Coronary artery (tissue), 2 donors: ENCODE measurements around the gene SLC4A2.

Experiments used
- DNase-seq: peaks from one replicate; pipeline ENCODE4 v3.0.0-alpha.2; 2017; ENCODE audit warnings: low spot score
- H3K27ac ChIP-seq, 2 donors: fragments of 200-600 bp; sonication (generic); one replicate each; pipeline ENCODE4 v1.5.1; 2016 to 2019
- H3K4me3 ChIP-seq: fragments of 200-600 bp; sonication (generic); 2 replicates; pipeline ENCODE4 v1.5.1; 2016; ENCODE audit warnings: mild to moderate bottlenecking, moderate library complexity
- TF ChIP-seq, protein P1 (sequence below): fragments of 200-600 bp; sonication (generic); IDR thresholded peaks from one replicate; pipeline ENCODE4 v1.5.1; 2019; ENCODE audit warnings: antibody characterized with exemption

SLC4A2 gene

DNA sequence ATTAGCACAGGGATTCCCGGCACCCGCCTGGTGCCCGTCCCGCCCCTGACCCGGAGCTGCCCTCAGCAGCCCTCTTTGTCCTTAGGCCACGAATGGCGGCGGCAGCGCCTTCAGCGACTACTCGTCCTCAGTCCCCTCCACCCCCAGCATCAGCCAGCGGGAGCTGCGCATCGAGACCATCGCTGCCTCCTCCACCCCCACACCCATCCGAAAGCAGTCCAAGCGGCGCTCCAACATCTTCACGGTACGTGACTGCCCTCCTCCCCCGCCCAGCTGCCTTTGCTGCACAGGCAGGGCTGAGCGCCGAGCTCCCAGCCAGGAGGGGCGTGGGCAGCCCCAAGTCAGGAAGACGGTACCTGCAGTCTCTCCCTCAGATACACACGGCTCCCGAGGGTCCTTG, 60.5 kb downstream of the SLC4A2 start:
- H3K4me3 ChIP-seq, result no peak overlapping the region
- H3K27ac ChIP-seq, result no peak overlapping the region
- TF ChIP-seq, protein P1, sequence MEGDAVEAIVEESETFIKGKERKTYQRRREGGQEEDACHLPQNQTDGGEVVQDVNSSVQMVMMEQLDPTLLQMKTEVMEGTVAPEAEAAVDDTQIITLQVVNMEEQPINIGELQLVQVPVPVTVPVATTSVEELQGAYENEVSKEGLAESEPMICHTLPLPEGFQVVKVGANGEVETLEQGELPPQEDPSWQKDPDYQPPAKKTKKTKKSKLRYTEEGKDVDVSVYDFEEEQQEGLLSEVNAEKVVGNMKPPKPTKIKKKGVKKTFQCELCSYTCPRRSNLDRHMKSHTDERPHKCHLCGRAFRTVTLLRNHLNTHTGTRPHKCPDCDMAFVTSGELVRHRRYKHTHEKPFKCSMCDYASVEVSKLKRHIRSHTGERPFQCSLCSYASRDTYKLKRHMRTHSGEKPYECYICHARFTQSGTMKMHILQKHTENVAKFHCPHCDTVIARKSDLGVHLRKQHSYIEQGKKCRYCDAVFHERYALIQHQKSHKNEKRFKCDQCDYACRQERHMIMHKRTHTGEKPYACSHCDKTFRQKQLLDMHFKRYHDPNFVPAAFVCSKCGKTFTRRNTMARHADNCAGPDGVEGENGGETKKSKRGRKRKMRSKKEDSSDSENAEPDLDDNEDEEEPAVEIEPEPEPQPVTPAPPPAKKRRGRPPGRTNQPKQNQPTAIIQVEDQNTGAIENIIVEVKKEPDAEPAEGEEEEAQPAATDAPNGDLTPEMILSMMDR, result no peak
- DNase-seq, result no peak

DNA sequence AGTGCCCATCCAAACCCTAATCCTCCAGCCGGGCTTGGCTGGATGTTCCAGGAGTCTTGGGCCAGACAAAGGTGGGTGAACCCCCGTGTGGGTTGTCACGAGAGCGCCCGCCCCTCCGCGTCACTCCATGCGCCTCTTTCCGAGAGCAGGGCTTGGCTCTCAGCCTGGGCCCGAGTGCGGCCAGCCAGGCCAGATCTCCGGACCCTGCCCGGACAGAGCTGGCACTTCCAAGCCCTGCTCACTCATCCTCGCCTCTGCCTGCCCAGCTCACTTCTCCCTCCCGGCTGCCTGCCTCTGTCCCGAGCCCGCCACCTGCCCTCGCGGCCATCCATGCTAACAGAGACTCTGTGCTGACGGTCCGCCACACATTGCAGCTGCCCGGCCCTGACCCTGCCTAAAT, 61.5 kb downstream of the SLC4A2 start:
- TF ChIP-seq, protein P1, result no peak
- DNase-seq, result no peak
- Histone ChIP-seq H3K4me3 (no peak overlapping the region), H3K27ac (no peak overlapping the region)

DNA sequence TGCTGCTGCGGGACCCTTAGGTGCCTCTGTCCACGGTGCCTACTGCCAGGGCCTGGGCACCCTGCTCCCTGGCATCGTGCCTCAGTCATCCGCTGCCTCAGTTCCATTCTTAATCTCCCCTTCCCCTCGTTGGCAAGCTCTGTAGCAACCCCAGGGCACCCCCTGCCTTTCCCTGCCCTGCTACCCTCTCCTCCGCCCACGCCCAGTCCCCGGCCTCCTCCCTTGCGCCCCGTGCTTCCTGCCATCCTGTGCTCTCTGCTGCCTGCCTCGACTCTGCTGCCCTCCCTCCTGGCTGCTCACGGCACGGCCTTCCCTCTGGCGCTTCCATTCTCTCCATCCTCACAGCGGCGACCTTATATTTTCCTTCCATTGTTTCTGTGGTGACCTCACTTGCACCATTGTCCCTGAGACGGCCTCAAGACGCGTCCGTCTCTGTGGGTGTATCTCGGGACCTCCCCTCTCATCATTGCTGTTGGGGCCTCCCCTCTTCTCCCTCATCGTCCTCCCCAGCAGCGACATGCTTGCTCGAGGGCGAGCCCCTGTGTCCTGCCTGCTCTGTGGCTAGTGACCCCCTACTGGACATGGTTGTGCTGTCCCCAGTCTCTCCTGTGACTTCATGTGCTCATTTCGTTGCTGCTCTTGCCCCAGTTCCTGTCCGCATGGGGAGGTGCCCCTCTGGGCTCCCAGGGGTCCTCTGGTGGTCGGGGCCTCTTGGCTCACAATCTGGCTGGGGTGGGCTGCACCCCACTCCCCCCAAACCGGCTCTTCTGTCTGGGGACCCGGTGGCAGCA, 62.2 kb downstream of the SLC4A2 start:
- Histone ChIP-seq H3K4me3 (no peak overlapping the region), H3K27ac (no peak overlapping the region)
- TF ChIP-seq, protein P1, result no peak
- DNase-seq, result no peak

DNA sequence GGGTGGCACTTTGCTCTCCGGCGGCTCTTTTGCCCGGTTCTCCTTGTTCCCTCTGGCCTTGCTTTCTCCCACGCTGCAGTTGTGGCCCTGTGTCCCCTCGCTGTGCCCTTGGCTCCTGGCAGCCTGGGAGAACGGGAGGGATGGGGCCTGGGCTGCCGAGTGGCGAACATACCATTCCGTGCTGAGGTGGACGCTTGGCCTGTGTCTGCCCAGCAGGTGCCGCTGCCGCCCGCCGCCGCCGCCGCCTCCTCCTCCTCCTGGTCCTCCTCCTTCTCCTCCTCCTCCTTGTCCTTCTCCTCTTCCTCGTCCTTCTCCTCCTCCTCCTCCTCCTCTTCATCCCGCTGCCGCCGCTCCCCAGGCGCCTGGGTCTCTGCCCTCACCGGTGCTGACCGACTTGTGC, 62.9 kb downstream of the SLC4A2 start:
- Histone ChIP-seq H3K27ac (no peak overlapping the region), H3K4me3 (no peak overlapping the region)
- TF ChIP-seq, protein P1, result no peak
- no peak for DNase-seq

DNA sequence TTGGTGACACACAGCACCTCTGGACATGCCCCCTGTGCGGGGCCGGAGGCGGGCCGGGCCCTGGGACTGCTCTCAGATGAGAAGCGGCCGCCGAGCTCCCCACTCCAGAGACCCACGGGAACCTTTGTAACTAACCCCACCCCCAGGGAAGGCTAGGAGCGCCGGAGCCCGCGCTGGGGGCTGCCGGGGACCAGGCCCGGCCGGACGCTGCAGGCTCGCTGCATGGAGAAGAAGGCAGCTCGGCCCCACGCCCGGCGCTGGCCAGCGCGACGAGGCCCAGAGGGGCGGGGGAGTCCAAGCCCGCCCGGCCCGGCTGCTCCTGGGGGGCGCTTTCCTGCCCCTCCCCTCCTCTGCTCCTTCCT, 63.4 kb downstream of the SLC4A2 start:
- Histone ChIP-seq H3K27ac (no peak overlapping the region), H3K4me3 (no peak overlapping the region)
- TF ChIP-seq, protein P1, result no peak
- no peak for DNase-seq

DNA sequence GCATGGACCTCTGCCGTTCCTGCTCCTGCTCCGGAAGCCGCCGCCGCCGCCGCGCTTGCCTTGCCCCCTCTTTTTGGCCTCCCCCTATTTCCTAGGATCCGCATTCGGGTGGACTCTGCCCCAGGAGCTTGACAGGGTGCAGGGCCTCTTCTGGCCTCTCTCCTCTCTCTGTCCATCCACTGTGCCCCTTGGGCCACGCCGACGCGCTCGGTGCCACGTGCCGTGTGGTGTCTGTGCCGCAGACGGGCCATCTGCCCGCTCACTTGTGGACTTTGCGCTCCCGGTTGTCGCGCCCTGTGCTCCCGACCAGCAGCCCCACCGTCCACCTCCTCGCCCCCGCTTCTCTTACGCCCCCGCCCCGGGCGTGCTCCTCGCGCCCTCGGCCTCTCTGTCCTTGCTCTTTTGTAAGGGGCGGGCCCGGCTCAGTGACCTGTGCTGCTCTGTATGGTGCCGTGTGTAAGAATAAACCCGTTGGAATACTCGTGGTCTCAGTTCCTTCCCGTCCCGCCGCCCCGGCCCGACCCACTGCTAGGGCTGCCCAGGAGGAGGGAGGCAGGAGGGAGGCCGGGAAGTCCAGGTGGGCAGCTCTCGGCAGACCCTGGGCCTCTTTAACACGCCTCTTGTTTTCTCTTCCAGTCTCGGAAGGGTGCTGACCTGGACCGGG, 63.9 kb downstream of the SLC4A2 start:
- TF ChIP-seq, protein P1, result no peak
- H3K4me3 ChIP-seq, result no peak overlapping the region
- DNase-seq, result no peak
- no peak overlapping the region for H3K27ac ChIP-seq
